B cell (primary cell): Measurements from ENCODE around the gene PPP2R3A.

Source experiments
- EZH2 ChIP-seq: IDR thresholded peaks from 2 replicates; pipeline ENCODE4 v1.6.1; 2012; ENCODE audit warnings: borderline replicate concordance, low read depth, mild to moderate bottlenecking, moderate library complexity, low read length; ENCODE audit not compliant: insufficient read depth, poor library complexity, severe bottlenecking
- TF ChIP-seq, protein P1 (sequence below): fragments of 200-600 bp; IDR thresholded peaks from one replicate; pipeline ENCODE4 v1.8.0; 2022; ENCODE audit warnings: antibody characterized with exemption, mild to moderate bottlenecking

- TF ChIP-seq, protein P1, sequence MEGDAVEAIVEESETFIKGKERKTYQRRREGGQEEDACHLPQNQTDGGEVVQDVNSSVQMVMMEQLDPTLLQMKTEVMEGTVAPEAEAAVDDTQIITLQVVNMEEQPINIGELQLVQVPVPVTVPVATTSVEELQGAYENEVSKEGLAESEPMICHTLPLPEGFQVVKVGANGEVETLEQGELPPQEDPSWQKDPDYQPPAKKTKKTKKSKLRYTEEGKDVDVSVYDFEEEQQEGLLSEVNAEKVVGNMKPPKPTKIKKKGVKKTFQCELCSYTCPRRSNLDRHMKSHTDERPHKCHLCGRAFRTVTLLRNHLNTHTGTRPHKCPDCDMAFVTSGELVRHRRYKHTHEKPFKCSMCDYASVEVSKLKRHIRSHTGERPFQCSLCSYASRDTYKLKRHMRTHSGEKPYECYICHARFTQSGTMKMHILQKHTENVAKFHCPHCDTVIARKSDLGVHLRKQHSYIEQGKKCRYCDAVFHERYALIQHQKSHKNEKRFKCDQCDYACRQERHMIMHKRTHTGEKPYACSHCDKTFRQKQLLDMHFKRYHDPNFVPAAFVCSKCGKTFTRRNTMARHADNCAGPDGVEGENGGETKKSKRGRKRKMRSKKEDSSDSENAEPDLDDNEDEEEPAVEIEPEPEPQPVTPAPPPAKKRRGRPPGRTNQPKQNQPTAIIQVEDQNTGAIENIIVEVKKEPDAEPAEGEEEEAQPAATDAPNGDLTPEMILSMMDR: no peak
- no peak for TF ChIP-seq EZH2
These were observed 56.3 kb downstream of the PPP2R3A start for GRCh38 chr3:136021803-136022202.
